ENCODE results near the gene HCAR1. TPM values are rescaled to one million over a fixed set of nuclear protein-coding genes. Genes with fewer than 3 reads are reported as not detected.
"Not testable (repeated sequence)": the region's sequence is repeated elsewhere in the genome, so short reads cannot be mapped to it uniquely, and the experiment has no call there.

HCAR1 gene
- total RNA-seq, 2 donors from 2014 or later = 0.11 TPM; not detected in 1

GRCh38 chr12:122702890-122703611 is 27.6 kb downstream of the HCAR1 start, which contains the start of gene HCAR2:
Gene HCAR2, minus strand, starts transcription at chr12:122703357. Its CDS starts 74 bp downstream, at chr12:122703283.
- H3K27ac ChIP-seq; H3K9ac ChIP-seq (ENCODE audit: low read depth in 2 of 2, low read length in 2 of 2); intact Hi-C loops (cut with DNase I); H3K4me1 ChIP-seq; DNase-seq; H3K4me3 ChIP-seq; H3K9me3 ChIP-seq; H3K36me3 ChIP-seq; H3K27me3 ChIP-seq: not testable (repeated sequence)

GRCh38 chr12:122701481-122701880 is 29.2 kb downstream of the HCAR1 start:
- intact Hi-C loops (cut with DNase I); H3K27ac ChIP-seq; H3K4me3 ChIP-seq: not testable (repeated sequence)

GRCh38 chr12:122700038-122700710 is 30.5 kb downstream of the HCAR1 start:
- H3K27ac ChIP-seq; H3K9ac ChIP-seq (ENCODE audit: low read depth in 2 of 2, low read length in 2 of 2); H3K4me3 ChIP-seq; DNase-seq; H3K36me3 ChIP-seq; intact Hi-C loops (cut with DNase I); H3K4me1 ChIP-seq; H3K9me3 ChIP-seq; H3K27me3 ChIP-seq: not testable (repeated sequence)

More at GRCh38 chr12:122701481-122701880, 29.2 kb downstream of the HCAR1 start:
- not testable (repeated sequence) for H3K4me1 ChIP-seq; H3K9me3 ChIP-seq; H3K36me3 ChIP-seq; DNase-seq; H3K9ac ChIP-seq (ENCODE audit: low read depth in 2 of 2, low read length in 2 of 2); H3K27me3 ChIP-seq

GRCh38 chr12:122696922-122697321 is 33.7 kb downstream of the HCAR1 start:
- H3K9me3 ChIP-seq; DNase-seq; H3K4me3 ChIP-seq; H3K4me1 ChIP-seq; intact Hi-C loops (cut with DNase I); H3K9ac ChIP-seq (ENCODE audit: low read depth in 2 of 2, low read length in 2 of 2); H3K36me3 ChIP-seq; H3K27me3 ChIP-seq; H3K27ac ChIP-seq: not testable (repeated sequence)

DNA sequence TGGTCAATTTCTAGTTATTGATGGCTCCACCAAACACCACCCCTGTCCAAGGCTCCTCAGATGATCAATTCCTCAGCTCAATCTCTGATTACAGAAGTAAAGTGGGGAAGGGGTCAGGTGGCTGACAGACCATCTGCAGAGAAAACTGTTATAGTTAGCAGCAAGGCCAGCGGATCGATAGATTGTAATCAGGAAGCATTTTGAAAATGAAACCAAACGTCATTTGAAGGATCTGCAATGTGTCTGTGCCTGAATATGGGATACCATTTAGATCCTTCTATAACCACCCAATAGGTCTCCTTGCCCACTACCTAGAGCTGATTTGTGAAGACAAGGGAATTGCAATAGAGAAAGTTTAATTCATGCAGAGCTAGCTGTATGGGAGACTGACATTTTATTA is 39.1 kb downstream of the HCAR1 start:
- Histone ChIP-seq H3K9ac (ENCODE audit: low read depth in 2 of 2, low read length in 2 of 2) (no peak overlapping the region), H3K4me1 (no peaks in the 10 kb centered on the region), H3K36me3 (no peaks in the 10 kb centered on the region), H3K4me3 (no peak overlapping the region), H3K27ac (no peak overlapping the region), H3K27me3 (no peaks in the 10 kb centered on the region), H3K9me3 (no peaks in the 10 kb centered on the region)
- TF ChIP-seq, protein P1, sequence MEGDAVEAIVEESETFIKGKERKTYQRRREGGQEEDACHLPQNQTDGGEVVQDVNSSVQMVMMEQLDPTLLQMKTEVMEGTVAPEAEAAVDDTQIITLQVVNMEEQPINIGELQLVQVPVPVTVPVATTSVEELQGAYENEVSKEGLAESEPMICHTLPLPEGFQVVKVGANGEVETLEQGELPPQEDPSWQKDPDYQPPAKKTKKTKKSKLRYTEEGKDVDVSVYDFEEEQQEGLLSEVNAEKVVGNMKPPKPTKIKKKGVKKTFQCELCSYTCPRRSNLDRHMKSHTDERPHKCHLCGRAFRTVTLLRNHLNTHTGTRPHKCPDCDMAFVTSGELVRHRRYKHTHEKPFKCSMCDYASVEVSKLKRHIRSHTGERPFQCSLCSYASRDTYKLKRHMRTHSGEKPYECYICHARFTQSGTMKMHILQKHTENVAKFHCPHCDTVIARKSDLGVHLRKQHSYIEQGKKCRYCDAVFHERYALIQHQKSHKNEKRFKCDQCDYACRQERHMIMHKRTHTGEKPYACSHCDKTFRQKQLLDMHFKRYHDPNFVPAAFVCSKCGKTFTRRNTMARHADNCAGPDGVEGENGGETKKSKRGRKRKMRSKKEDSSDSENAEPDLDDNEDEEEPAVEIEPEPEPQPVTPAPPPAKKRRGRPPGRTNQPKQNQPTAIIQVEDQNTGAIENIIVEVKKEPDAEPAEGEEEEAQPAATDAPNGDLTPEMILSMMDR (IDR thresholded peaks at IDR 0.05) = no peak
- DNase-seq = no peak
- intact Hi-C loops (cut with DNase I) = no loop called here

DNA sequence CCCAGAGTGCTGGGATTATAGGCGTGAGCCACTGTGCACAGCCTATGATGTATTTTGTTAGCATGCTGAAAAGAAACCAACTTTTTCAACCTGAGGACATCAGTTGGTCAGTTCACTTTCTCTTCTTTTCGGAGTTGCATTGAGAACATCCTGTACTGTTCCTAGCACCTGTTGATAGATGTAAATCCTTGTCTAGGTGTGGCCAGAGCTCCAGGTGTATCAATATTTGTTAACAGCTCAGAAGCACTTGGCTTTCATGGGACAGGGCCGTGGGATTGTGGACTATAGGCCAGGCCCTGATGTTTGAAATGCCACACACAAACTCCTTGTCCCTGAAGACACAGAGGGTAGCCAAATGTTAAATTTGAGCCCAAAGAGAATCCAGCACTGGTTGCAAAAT is 42.4 kb downstream of the HCAR1 start:
- peak; percentile 19 for DNase-seq
- Histone ChIP-seq H3K27me3 (no peaks in the 10 kb centered on the region), H3K4me3 (no peak overlapping the region), H3K4me1 (no peaks in the 10 kb centered on the region), H3K36me3 (no peaks in the 10 kb centered on the region), H3K27ac (no peak overlapping the region), H3K9me3 (no peaks in the 10 kb centered on the region), H3K9ac (ENCODE audit: low read depth in 2 of 2, low read length in 2 of 2) (no peak overlapping the region)
- TF ChIP-seq, protein P1 (IDR thresholded peaks at IDR 0.05) = no peak
- intact Hi-C loops (cut with DNase I) = no loop called here

DNA sequence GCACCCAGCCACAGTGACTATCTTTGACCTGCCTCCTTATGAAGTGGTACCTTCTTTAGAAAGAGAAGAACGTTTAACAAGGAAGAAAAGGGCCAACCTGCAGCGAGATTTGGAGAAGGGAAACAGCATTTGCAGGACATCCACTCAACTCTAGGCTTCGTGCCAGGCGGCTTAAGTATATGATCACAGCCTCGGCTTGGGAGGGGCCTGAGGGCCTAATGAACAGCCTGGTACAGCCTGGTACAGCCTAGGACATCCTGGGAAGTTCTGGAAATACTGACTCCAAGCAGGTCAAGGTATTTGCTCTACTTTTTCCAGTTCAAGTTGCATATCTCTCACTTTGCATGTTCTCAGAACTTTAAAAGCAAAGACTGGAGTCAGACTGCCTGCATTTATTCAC is 43.6 kb downstream of the HCAR1 start:
- no peak overlapping the region for H3K27ac ChIP-seq
- no peaks in the 10 kb centered on the region for H3K27me3 ChIP-seq
- no peaks in the 10 kb centered on the region for H3K36me3 ChIP-seq
- no peak overlapping the region for H3K9ac ChIP-seq (ENCODE audit: low read depth in 2 of 2, low read length in 2 of 2)
- intact Hi-C loops (cut with DNase I) = no loop called here
- H3K4me1 ChIP-seq = no peaks in the 10 kb centered on the region
- no peak overlapping the region for H3K4me3 ChIP-seq
- DNase-seq = peak; percentile 44
- TF ChIP-seq, protein P1 (IDR thresholded peaks at IDR 0.05) = no peak
- H3K9me3 ChIP-seq = no peaks in the 10 kb centered on the region
